Brain microvascular endothelial cell (primary cell): ENCODE data around the gene HID1.
"Not testable (repeated sequence)": the region's sequence is repeated elsewhere in the genome, so short reads cannot be mapped to it uniquely, and the experiment has no call there.

ENCODE experiments used
- DNase-seq: peaks from one replicate; pipeline ENCODE4 v3.0.0-alpha.2; 2020
- H3K27ac ChIP-seq: fragments of 250-450 bp; sonication (Bioruptor Pico); 2 replicates; pipeline ENCODE4 v1.5.1; 2020; ENCODE audit warnings: mild to moderate bottlenecking, moderate library complexity
- H3K27me3 ChIP-seq: fragments of 250-450 bp; sonication (Bioruptor Pico); replicated peaks from 2 replicates; pipeline ENCODE4 v1.5.1; 2020; ENCODE audit warnings: mild to moderate bottlenecking
- H3K36me3 ChIP-seq: fragments of 250-450 bp; sonication (Bioruptor Pico); replicated peaks from 2 replicates; pipeline ENCODE4 v1.5.1; 2020; ENCODE audit warnings: mild to moderate bottlenecking
- H3K4me3 ChIP-seq: 2 replicates; pipeline ENCODE4 v1.5.1; 2011; ENCODE audit warnings: low read depth, mild to moderate bottlenecking, control low read depth, low read length, moderate library complexity
- CTCF ChIP-seq: IDR thresholded peaks from 2 replicates; pipeline ENCODE4 v1.5.1; 2011; ENCODE audit warnings: low read depth, mild to moderate bottlenecking, moderate library complexity, low read length, control low read depth, inconsistent platforms; ENCODE audit errors: missing control alignments
- in situ Hi-C: cut with HindIII; loops from 2 replicates; pipeline ENCODE4 v1.10.0; 2017; ENCODE audit warnings: low sequenced_read_pairs, low pct_ligation_motif_present

The HID1 gene

GRCh38 chr17:74919440-74920305, 52.9 kb downstream of the HID1 start:
- in situ Hi-C loops = no loop called here

GRCh38 chr17:74918906-74919305, 53.7 kb downstream of the HID1 start:
- no peak for TF ChIP-seq CTCF
- DNase-seq = no peak
- H3K27me3 ChIP-seq = peaks cover 40% of the 10 kb centered on the region
- H3K27ac ChIP-seq = no peak overlapping the region
- in situ Hi-C loops = no loop called here
- H3K36me3 ChIP-seq = no peaks in the 10 kb centered on the region
- H3K4me3 ChIP-seq = no peak overlapping the region

More at GRCh38 chr17:74919440-74920305, 52.9 kb downstream of the HID1 start:
- no peaks in the 10 kb centered on the region for H3K36me3 ChIP-seq
- no peak overlapping the region for H3K27ac ChIP-seq
- peak; percentile 38 for TF ChIP-seq CTCF
- no peak overlapping the region for H3K4me3 ChIP-seq
- DNase-seq = no peak
- peaks cover 48% of the 10 kb centered on the region for H3K27me3 ChIP-seq

GRCh38 chr17:74917430-74917829, 55.1 kb downstream of the HID1 start:
- H3K27me3 ChIP-seq = peaks cover 28% of the 10 kb centered on the region

GRCh38 chr17:74916851-74917199, 55.7 kb downstream of the HID1 start:
- TF ChIP-seq CTCF = no peak
- Histone ChIP-seq H3K27ac (no peak overlapping the region), H3K4me3 (no peak overlapping the region), H3K36me3 (no peaks in the 10 kb centered on the region), H3K27me3 (peaks cover 25% of the 10 kb centered on the region)
- in situ Hi-C loops = no loop called here
- DNase-seq = no peak

More at GRCh38 chr17:74917430-74917829, 55.1 kb downstream of the HID1 start:
- TF ChIP-seq CTCF = no peak
- no peak overlapping the region for H3K27ac ChIP-seq
- H3K36me3 ChIP-seq = no peaks in the 10 kb centered on the region
- H3K4me3 ChIP-seq = no peak overlapping the region
- in situ Hi-C loops = no loop called here
- no peak for DNase-seq

GRCh38 chr17:74916136-74916850, 56.3 kb downstream of the HID1 start:
- no peak for DNase-seq
- no peak overlapping the region for H3K4me3 ChIP-seq
- no peak overlapping the region for H3K27ac ChIP-seq
- peaks cover 20% of the 10 kb centered on the region for H3K27me3 ChIP-seq
- in situ Hi-C loops = no loop called here
- H3K36me3 ChIP-seq = no peaks in the 10 kb centered on the region
- TF ChIP-seq CTCF = no peak

- H3K27me3 ChIP-seq, H3K36me3 ChIP-seq, H3K4me3 ChIP-seq, H3K27ac ChIP-seq, DNase-seq, in situ Hi-C loops: not testable (repeated sequence)
Observed at GRCh38 chr17:74911423-74911822, 61.1 kb downstream of the HID1 start.

GRCh38 chr17:74909097-74909496, 63.5 kb downstream of the HID1 start:
- H3K4me3 ChIP-seq, H3K27me3 ChIP-seq, DNase-seq, H3K36me3 ChIP-seq, H3K27ac ChIP-seq, in situ Hi-C loops: not testable (repeated sequence)
